GM12892 (cell line): Measurements from ENCODE around the gene DPM3.

Experiments
- POLR2A ChIP-seq: IDR thresholded peaks from 2 replicates; pipeline ENCODE4 v1.6.1; 2011; ENCODE audit warnings: low read depth, low read length, control low read depth
- POLR2AphosphoS5 ChIP-seq: IDR thresholded peaks from 2 replicates; pipeline ENCODE4 v1.6.1; 2011; ENCODE audit warnings: low read depth, low read length, control low read depth
- TAF1 ChIP-seq: IDR thresholded peaks from 2 replicates; pipeline ENCODE4 v1.6.1; 2011; ENCODE audit warnings: low read depth, mild to moderate bottlenecking, control low read depth, low read length, borderline replicate concordance

GRCh38 chr1:155110826-155111225, 29.5 kb downstream of the DPM3 start:
- TF ChIP-seq TAF1 (no peak), POLR2AphosphoS5 (no peak), POLR2A (no peak)
